ENCODE measurements around the gene COL26A1.

DNA sequence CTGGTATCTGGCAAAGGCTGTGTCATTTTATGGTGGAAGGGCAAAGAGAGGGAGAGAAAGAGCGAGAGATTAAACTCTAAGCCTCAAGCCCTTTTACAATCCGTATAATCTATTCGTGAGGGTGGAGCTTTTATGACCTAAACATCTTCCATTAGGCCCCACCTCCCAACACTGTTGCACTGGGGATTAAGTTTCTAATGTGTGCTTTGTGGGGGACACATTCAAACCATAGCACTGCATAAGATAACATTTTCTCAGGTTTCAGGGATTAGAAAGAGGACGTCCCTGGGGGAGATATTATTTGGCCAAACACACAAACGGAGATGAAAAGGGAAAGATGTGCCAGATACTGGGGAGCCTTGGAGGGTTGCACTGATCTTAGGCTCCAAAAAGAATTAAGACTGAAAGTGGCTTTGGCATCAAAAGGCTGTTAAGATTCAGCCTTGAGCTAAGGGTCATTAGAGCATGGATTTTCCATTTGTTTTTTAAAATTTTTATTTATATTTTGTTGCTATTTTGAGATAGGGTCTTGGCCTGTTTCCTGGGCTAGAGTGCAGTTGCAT lies 19.0 kb downstream of the COL26A1 start:
- TF ChIP-seq POLR2AphosphoS5 (IDR thresholded peaks at IDR 0.05; ENCODE audit: borderline replicate concordance, low read depth, low read length) = no peak
- TF ChIP-seq EZH2 (IDR thresholded peaks at IDR 0.05) = no peak
- TF ChIP-seq FOXP2 (optimal IDR thresholded peaks at IDR 0.05; ENCODE audit: control extremely low read depth, extremely low read length, insufficient read depth) = no peak

Measured in SK-N-MC (cell line).